Stimulated activated CD4-positive, alpha-beta T cell treated with anti-CD3 and anti-CD28 coated beads, TNF-alpha, amount 100 ng/mL, for 24 hours (primary cell): ENCODE results near the gene SMAP2.
"Not testable (repeated sequence)": the region's sequence is repeated elsewhere in the genome, so short reads cannot be mapped to it uniquely, and the experiment has no call there.

Source experiments
- DNase-seq, 3 experiments: peaks; one replicate each; pipeline ENCODE4 v3.0.0-alpha.2; 2020; ENCODE audit warnings: low read depth in 3 of 3

Gene SMAP2

GRCh38 chr1:40373323-40374283 lies at the start of gene SMAP2:
Gene SMAP2 (plus strand): TSS chr1:40373727. CDS start chr1:40374121, 394 bp downstream.
- peak; percentile 93 to 96 (median 95) for DNase-seq

DNA sequence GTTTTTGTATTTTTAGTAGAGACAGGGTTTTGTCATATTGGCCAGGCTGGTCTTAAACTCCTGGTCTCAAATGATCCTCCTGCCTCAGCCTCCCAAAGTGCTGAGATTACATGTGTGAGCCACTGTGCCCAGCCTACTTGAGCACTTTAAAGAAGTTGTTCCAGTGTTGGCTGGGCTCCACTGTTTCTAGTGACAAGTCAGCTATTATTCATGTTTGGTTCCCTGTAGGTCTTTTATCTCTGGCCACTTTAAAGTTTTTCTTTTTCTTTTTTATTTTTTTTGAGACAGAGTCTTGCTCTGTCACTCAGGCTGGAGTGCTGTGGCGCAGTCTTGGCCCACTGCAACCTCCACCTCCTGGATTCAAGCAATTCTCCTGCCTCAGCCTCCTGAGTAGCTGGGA lies 42.1 kb upstream of the SMAP2 start:
- not testable (repeated sequence) for DNase-seq

- DNase-seq: no peak
Observed at GRCh38 chr1:40332695-40333094, 40.8 kb upstream of the SMAP2 start.

- no peak for DNase-seq
Observed at GRCh38 chr1:40337443-40337842, 36.1 kb upstream of the SMAP2 start.

- peak; percentile 77 to 91 (median 82) for DNase-seq
Observed at GRCh38 chr1:40338745-40339419, 34.6 kb upstream of the SMAP2 start.

DNA sequence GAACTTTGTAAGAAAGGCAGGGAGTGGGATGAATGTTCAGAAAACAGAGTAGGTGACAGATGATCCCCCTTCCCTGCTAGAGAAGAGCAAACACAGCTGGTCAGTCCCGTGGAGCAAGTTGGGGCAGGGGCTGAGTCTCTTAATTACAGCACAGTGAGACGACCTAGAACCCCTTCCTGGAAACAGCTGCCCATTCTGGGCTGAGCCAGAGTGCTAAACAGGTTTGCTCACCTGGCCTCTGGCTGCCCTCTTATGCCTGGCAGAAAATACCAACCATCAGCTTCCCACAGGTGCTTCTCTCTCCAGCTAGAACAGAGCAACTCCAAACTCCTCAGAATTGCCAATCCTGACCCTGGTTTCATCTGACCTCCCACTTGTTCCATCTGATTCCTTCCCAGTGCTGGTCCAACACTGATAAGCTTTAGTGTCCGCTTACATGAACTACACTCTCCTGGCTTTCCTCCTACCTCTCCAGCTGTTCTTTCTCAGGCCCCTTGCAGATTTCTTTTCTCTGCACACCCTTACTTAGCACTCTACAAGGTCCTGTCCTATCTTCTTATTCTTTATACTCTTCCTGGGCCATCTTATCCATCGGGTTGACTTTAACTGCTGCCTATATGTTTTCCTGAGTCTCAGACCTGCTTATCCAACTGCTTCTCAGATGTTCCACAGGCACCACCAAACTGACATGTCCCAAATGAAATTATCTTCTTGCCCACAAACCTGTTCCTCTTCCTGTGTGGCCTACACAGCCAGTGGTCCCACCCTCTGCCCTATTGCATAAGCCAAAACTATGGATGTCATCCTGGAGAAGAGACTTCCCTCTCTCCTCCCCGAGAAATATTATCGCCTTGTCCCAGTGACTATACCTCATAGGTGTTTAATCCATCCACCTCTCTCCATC lies 33.9 kb upstream of the SMAP2 start:
- no peak for DNase-seq

GRCh38 chr1:40341491-40342380 lies 31.8 kb upstream of the SMAP2 start:
- no peak for DNase-seq

GRCh38 chr1:40342381-40342717 lies 31.2 kb upstream of the SMAP2 start:
- DNase-seq: not testable (repeated sequence)

- DNase-seq: no peak
Observed at GRCh38 chr1:40344597-40344996, 28.9 kb upstream of the SMAP2 start.

DNA sequence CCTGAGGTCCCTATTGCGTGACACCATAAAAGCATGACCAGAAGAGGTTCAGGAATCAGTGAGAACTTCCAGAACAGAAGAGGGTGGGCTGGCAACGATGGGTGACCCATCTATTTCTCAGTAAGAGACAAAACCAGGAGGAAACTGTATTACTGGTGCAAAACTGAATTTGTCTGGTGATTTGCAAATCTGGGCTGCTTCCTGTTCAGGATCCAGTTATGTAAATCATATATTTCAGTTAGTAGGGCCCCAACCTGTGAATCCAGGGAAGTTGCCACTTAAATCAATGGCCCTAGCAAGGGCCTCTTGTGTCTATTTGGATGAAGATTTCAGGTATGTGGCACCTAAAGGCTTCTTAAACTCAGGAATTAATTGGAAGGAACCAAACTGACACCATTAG lies 23.1 kb upstream of the SMAP2 start:
- DNase-seq: no peak

GRCh38 chr1:40351124-40351523 lies 22.4 kb upstream of the SMAP2 start:
- no peak for DNase-seq

DNA sequence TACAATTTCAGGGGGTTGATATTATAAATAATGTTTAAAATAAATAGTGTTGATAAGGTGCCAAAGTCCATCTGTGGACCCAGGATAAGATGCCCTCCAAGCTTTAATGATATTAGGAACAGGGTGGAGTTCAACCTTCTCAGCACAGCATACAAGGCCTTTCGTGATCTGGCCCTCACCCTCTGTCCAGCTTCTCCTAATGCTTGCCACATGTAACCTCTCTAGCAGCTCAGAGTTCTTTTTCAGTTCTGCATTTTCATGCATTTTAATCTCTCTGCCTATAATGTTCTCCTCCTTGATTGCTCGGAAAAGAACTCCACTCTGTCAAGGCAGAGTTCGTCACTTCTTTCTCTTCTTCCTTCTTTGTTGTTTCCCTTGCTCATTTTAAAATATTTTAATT lies 21.4 kb upstream of the SMAP2 start:
- DNase-seq: no peak

DNA sequence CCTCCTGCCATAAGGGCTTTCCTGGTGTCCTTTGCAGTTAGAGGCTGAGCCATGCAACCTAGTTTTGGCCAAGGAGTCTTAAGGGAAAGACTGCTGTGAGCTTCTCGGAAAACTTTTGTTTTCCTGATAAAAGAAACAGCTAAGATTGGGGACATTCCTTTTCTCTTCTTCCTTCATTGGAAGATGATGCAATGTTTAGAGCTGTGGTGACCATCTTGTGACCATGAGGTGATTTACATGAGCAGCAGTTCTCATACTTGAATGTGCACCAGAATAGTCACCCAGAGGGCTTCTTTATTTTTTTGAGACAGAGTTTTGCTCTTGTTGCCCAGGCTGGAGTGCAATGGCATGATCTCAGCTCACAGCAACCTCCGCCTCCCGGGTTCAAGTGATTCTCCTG lies 20.4 kb upstream of the SMAP2 start:
- DNase-seq: no peak

DNA sequence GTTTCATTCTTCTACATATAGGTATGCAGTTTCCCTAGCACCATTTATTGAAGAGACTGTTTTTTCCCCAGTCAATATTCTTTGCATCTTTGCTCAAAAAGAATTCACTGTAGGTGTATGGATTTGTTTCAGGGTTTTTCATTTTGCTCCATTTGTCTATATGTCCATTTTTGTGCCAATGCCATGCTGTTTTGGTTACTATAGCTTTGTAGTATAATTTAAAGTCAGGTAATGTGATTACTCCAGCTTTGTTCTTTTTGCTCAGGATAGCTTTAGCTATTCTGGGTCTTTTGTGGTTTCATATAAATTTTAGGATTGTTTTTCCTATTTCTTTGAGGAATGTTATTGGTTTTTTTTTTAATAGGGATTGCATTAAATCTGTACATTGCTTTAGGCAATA lies 15.9 kb upstream of the SMAP2 start:
- DNase-seq: no peak

DNA sequence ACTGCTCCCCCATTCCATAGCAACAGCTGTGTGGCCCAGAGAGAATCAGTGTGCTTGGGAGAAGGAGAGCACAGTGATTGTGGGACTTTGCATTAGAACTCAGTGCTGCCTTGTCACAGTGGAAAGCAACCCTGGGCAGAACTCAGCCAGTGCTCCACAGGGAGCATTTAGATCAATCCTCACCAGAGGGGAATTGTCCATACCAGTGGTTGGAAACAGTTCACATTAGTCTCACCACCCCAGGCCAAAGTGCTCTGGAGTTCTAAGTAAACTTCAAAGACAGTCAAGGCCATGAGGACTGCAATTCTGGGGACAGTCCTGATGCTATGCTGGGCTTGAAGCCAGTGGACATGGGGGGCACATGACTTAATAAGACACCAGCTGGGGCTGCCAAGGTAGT lies 12.9 kb upstream of the SMAP2 start:
- no peak for DNase-seq

GRCh38 chr1:40361201-40361600 lies 12.3 kb upstream of the SMAP2 start:
- DNase-seq: no peak

DNA sequence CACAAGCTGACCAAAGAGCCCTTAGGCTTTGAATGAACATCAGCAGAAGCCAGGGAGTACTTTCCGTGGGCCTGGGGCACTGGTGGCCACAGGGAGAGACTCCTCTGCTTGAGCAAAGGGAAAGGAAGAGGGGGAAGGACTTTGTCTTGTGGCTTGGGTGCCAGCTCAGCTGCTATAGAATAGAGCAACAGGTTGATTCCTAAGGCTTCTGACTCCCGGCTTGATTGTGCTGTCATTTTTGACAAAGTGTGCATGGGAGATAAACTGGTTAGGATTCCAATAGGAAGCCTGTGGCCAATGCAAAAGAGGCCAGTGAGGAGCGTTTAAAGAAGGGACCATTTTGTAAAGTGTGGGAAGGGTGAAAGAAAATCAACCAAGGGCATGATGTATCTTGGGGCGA lies 11.9 kb upstream of the SMAP2 start:
- DNase-seq: no peak

GRCh38 chr1:40362199-40362598 lies 11.3 kb upstream of the SMAP2 start:
- no peak for DNase-seq

- no peak for DNase-seq
Observed at GRCh38 chr1:40362699-40363098, 10.8 kb upstream of the SMAP2 start.

- DNase-seq: no peak
Observed at GRCh38 chr1:40363721-40364120, 9.8 kb upstream of the SMAP2 start.

DNA sequence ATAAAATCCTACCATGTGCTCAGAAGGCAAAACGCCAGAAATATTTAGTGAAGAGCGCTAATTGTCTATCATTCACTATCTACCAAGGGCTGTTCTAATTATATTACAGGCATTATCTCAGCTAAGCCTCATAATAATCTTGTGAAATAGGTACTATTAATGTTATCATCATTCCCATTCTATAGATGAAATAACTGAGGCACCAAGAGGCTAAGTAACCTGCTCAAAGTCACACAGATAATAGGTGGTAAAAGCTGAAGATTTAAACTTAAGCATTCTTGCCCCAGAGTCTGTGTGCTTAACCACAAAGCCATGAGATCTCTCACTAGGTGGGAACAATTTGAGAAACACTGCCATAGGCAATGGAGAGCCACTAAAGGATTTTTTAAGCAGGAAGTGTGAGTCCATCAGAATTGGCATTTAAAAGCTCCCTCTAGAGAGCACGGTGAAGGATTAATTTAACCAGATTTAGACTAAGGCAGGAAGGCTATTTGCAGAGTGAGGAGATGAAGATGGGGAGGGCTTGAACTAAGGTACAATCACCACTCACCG lies 1.7 kb upstream of the SMAP2 start:
- DNase-seq: no peak
